ENCODE data around the gene MGAT4B.

GRCh38 chr5:179817470-179817840 lies 10.8 kb upstream of the MGAT4B start:
- TF ChIP-seq CTCF (IDR thresholded peaks at IDR 0.05; ENCODE audit: poor library complexity), result no peak
- TF ChIP-seq EZH2phosphoT487 (IDR thresholded peaks at IDR 0.05; ENCODE audit: low read depth, severe bottlenecking, unreplicated experiment), result no peak
- TF ChIP-seq EZH2 (IDR thresholded peaks at IDR 0.05; ENCODE audit: borderline replicate concordance), result no peak

Measured in hepatocyte (in vitro differentiated cells).